ENCODE results near the gene ATG14. TPM values are rescaled to one million over a fixed set of nuclear protein-coding genes. Genes with fewer than 3 reads are reported as not detected.
A peak's percentile ranks its signal among the peaks of the same experiment; 100 is the strongest.

Gene ATG14
- total RNA-seq, 6 donors from 2014 or later, result 7.6 to 29.3 (median 11.1) TPM

DNA sequence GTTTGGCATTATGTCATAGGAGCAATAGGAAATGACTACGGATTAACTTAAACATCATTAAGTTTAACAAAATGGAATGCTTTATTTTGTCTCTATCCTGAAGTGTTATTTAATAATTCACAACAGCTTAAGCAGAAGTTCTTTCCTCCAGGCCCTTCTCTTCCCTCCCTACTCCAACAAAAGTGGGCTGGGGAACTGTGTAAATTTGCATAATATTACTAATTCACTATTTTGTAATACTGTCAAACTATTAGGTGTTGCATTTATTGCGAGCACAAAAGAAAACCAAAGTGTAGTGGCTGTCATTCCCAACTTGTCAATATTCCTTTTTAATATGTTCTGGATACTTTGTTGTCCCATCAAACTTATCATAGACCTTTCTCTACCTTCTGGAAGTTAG, 69.8 kb downstream of the ATG14 start:
- no peaks in the 10 kb centered on the region for H3K9me3 ChIP-seq
- H3K27ac ChIP-seq, result no peak overlapping the region
- no peak for ATAC-seq (ENCODE audit: low FRiP score in 2 of 2)
- TF ChIP-seq POLR2A (IDR thresholded peaks at IDR 0.05) (no peak), POLR2AphosphoS5 (IDR thresholded peaks at IDR 0.05) (no peak), EP300 (IDR thresholded peaks at IDR 0.05) (no peak)
- TF ChIP-seq, protein P1, sequence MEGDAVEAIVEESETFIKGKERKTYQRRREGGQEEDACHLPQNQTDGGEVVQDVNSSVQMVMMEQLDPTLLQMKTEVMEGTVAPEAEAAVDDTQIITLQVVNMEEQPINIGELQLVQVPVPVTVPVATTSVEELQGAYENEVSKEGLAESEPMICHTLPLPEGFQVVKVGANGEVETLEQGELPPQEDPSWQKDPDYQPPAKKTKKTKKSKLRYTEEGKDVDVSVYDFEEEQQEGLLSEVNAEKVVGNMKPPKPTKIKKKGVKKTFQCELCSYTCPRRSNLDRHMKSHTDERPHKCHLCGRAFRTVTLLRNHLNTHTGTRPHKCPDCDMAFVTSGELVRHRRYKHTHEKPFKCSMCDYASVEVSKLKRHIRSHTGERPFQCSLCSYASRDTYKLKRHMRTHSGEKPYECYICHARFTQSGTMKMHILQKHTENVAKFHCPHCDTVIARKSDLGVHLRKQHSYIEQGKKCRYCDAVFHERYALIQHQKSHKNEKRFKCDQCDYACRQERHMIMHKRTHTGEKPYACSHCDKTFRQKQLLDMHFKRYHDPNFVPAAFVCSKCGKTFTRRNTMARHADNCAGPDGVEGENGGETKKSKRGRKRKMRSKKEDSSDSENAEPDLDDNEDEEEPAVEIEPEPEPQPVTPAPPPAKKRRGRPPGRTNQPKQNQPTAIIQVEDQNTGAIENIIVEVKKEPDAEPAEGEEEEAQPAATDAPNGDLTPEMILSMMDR (IDR thresholded peaks at IDR 0.05), result no peak
- 54 to 57% methylated on average over 2 of the region's 2 CpGs for WGBS, 2 donors
- DNase-seq, result no peak
- H3K4me1 ChIP-seq, result peaks cover 14 to 36% (median 24%) of the 10 kb centered on the region in 4 donors
- no peaks in the 10 kb centered on the region for H3K27me3 ChIP-seq
- no peak overlapping the region for H3K4me3 ChIP-seq
- H3K36me3 ChIP-seq, result no peaks in the 10 kb centered on the region

DNA sequence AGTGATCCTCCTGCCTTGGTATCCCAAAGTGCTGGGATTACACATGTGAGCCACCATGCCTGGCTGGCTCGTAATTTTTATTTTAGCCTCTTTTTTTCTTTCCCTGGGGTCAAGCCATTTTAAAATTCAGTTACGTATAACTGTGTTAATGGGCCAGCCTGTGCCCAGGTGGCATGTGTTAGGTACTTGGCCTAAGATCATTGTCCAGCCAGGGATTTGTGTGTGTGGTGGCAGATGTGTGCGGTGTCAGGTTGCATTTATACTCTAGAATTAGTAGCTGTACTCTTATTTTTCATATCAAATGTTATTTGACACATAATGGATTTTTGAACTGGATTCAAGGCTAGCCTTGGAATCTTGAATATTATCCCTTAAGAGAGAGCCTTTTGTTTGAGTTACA, 71.1 kb downstream of the ATG14 start:
- Histone ChIP-seq H3K9me3 (no peaks in the 10 kb centered on the region), H3K36me3 (no peaks in the 10 kb centered on the region), H3K4me3 (no peak overlapping the region), H3K27ac (no peak overlapping the region), H3K27me3 (no peaks in the 10 kb centered on the region), H3K4me1 (peaks cover 19 to 46% (median 24%) of the 10 kb centered on the region in 4 donors)
- DNase-seq, result no peak
- no peak for ATAC-seq (ENCODE audit: low FRiP score in 2 of 2)
- 93 to 98% methylated on average over 3 of the region's 3 CpGs for WGBS, 2 donors
- TF ChIP-seq, protein P1 (IDR thresholded peaks at IDR 0.05), result no peak
- TF ChIP-seq POLR2A (IDR thresholded peaks at IDR 0.05), result no peak
- no peak for TF ChIP-seq EP300 (IDR thresholded peaks at IDR 0.05)
- no peak for TF ChIP-seq POLR2AphosphoS5 (IDR thresholded peaks at IDR 0.05)

DNA sequence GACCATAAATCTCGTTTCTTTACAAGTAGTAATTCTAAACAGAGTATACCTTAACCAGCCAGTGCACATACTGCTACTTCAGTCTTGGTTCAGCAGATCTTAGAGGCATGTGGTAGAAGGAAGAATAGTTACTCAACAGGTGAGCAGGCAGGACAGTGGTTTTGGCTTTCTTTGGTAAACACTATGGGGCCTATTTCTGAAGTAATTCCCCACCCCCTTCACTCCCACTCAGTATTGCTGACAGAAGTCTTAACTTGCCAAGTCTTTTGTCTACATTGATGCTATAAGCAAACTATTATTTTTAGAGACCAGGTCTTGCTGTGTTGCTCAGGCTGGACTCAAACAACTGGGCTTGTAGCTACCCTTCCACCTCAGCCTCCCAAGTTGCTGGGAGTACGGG, 71.9 kb downstream of the ATG14 start:
- no peak for DNase-seq
- no peaks in the 10 kb centered on the region for H3K9me3 ChIP-seq
- WGBS, 2 donors, result 41 to 51% methylated on average over 2 of the region's 2 CpGs
- peak overlapping the region in 1 of 4 donors; percentile 30 for H3K27ac ChIP-seq
- H3K36me3 ChIP-seq, result no peaks in the 10 kb centered on the region
- no peak overlapping the region for H3K4me3 ChIP-seq
- TF ChIP-seq, protein P1 (IDR thresholded peaks at IDR 0.05), result no peak
- TF ChIP-seq POLR2A (IDR thresholded peaks at IDR 0.05) (no peak), EP300 (IDR thresholded peaks at IDR 0.05) (no peak), POLR2AphosphoS5 (IDR thresholded peaks at IDR 0.05) (no peak)
- no peaks in the 10 kb centered on the region for H3K27me3 ChIP-seq
- H3K4me1 ChIP-seq, result peaks cover 23 to 46% (median 29%) of the 10 kb centered on the region in 4 donors
- ATAC-seq (ENCODE audit: low FRiP score in 2 of 2), result no peak

- ATAC-seq (ENCODE audit: low FRiP score in 2 of 2) (no peak), DNase-seq (no peak)
- H3K27ac ChIP-seq, result no peak overlapping the region
- 81 to 92% methylated on average over 3 of the region's 3 CpGs for WGBS, 2 donors
- H3K4me3 ChIP-seq, result no peak overlapping the region
- peaks cover 40 to 69% (median 48%) of the 10 kb centered on the region in 4 donors for H3K4me1 ChIP-seq
- no peaks in the 10 kb centered on the region for H3K36me3 ChIP-seq
- H3K27me3 ChIP-seq, result no peaks in the 10 kb centered on the region
- TF ChIP-seq POLR2AphosphoS5 (IDR thresholded peaks at IDR 0.05) (no peak), POLR2A (IDR thresholded peaks at IDR 0.05) (no peak), EP300 (IDR thresholded peaks at IDR 0.05) (no peak)
- TF ChIP-seq, protein P1 (IDR thresholded peaks at IDR 0.05), result no peak
- no peaks in the 10 kb centered on the region for H3K9me3 ChIP-seq
Measured at GRCh38 chr14:55336691-55337090, 74.9 kb downstream of the ATG14 start.

GRCh38 chr14:55336162-55336561, 75.5 kb downstream of the ATG14 start:
- 33 to 47% methylated on average over 2 of the region's 2 CpGs for WGBS, 2 donors
- H3K9me3 ChIP-seq, result no peaks in the 10 kb centered on the region
- TF ChIP-seq POLR2A (IDR thresholded peaks at IDR 0.05), result no peak
- TF ChIP-seq, protein P1 (IDR thresholded peaks at IDR 0.05), result no peak
- TF ChIP-seq EP300 (IDR thresholded peaks at IDR 0.05), result no peak
- no peak for TF ChIP-seq POLR2AphosphoS5 (IDR thresholded peaks at IDR 0.05)
- H3K4me1 ChIP-seq, result peaks cover 39 to 66% (median 48%) of the 10 kb centered on the region in 4 donors
- no peak overlapping the region for H3K27ac ChIP-seq
- ATAC-seq (ENCODE audit: low FRiP score in 2 of 2), result no peak
- no peaks in the 10 kb centered on the region for H3K36me3 ChIP-seq
- no peak for DNase-seq
- no peak overlapping the region for H3K4me3 ChIP-seq
- no peaks in the 10 kb centered on the region for H3K27me3 ChIP-seq
